GM18870 (cell line): ENCODE data around the gene HTR4.
"Not testable (repeated sequence)": the region's sequence is repeated elsewhere in the genome, so short reads cannot be mapped to it uniquely, and the experiment has no call there.

Source experiments
- ATAC-seq: cut with Tn5 transposase; IDR thresholded peaks from one replicate; pipeline ENCODE4 v1.9.1; 2021; ENCODE audit warnings: moderate library complexity; ENCODE audit not compliant: unreplicated experiment

Gene HTR4

GRCh38 chr5:148653836-148654781 is at the start of gene HTR4:
Gene HTR4, minus strand, starts transcription at chr5:148654527. Its CDS starts 17,513 bp downstream, at chr5:148637014.
- no peak for ATAC-seq

GRCh38 chr5:148702019-148702596 is 47.8 kb upstream of the HTR4 start:
- no peak for ATAC-seq

GRCh38 chr5:148699028-148699427 is 44.7 kb upstream of the HTR4 start:
- ATAC-seq = no peak

GRCh38 chr5:148697809-148698196 is 43.5 kb upstream of the HTR4 start:
- ATAC-seq = no peak

- ATAC-seq = no peak
Observed at GRCh38 chr5:148697180-148697808, 43.0 kb upstream of the HTR4 start.

GRCh38 chr5:148696187-148697036 is 42.1 kb upstream of the HTR4 start:
- no peak for ATAC-seq

GRCh38 chr5:148690945-148691344 is 36.6 kb upstream of the HTR4 start:
- no peak for ATAC-seq

GRCh38 chr5:148688787-148689186 is 34.5 kb upstream of the HTR4 start:
- ATAC-seq = no peak

- ATAC-seq = no peak
Observed at GRCh38 chr5:148687871-148688270, 33.5 kb upstream of the HTR4 start.

GRCh38 chr5:148687427-148687826 is 33.1 kb upstream of the HTR4 start:
- peak; percentile 92 for ATAC-seq

GRCh38 chr5:148686660-148687059 is 32.3 kb upstream of the HTR4 start:
- ATAC-seq = no peak

- peak; percentile 58 for ATAC-seq
Observed at GRCh38 chr5:148685520-148686134, 31.3 kb upstream of the HTR4 start.

- ATAC-seq = no peak
Observed at GRCh38 chr5:148684528-148684927, 30.2 kb upstream of the HTR4 start.

- ATAC-seq = no peak
Observed at GRCh38 chr5:148683651-148684050, 29.3 kb upstream of the HTR4 start.

- ATAC-seq = no peak
Observed at GRCh38 chr5:148682058-148683026, 28.0 kb upstream of the HTR4 start.

GRCh38 chr5:148681157-148682057 is 27.1 kb upstream of the HTR4 start:
- no peak for ATAC-seq

GRCh38 chr5:148673704-148674103 is 19.4 kb upstream of the HTR4 start:
- ATAC-seq = not testable (repeated sequence)

- ATAC-seq = no peak
Observed at GRCh38 chr5:148666353-148666752, 12.0 kb upstream of the HTR4 start.
